ENCODE measurements around the gene ZFP1.
"Not testable (repeated sequence)": the region's sequence is repeated elsewhere in the genome, so short reads cannot be mapped to it uniquely, and the experiment has no call there.

The ZFP1 gene

GRCh38 chr16:75206749-75207451 lies 58.6 kb downstream of the ZFP1 start, which contains the start of gene CTRB2:
Gene CTRB2, minus strand, starts transcription at chr16:75207161. Its CDS starts 20 bp downstream, at chr16:75207141.
- ChIA-PET POLR2A (interaction anchor here (0.6 kb wide), 1 partner anchor 204 kb away, joined by 8 read pairs; no protein-coding TSS in a partner anchor), CTCF (interaction anchor here (1.7 to 2.3 kb wide), 2 partner anchors 27 to 195 kb away, joined by 3 to 20 read pairs; no protein-coding TSS in a partner anchor)
- peak; percentile 65 for DNase-seq (ENCODE audit: extremely low spot score)
- no peak for TF ChIP-seq CTCF (IDR thresholded peaks at IDR 0.05; ENCODE audit: control extremely low read depth, extremely low read depth, low read depth, missing control alignments)

GRCh38 chr16:75207831-75208230 lies 59.5 kb downstream of the ZFP1 start:
- ChIA-PET CTCF (interaction anchor here (0.7 to 2.4 kb wide), 5 partner anchors 8 to 194 kb away, joined by 3 to 20 read pairs (median 9); no protein-coding TSS in a partner anchor), POLR2A (no interaction called here)
- TF ChIP-seq CTCF (IDR thresholded peaks at IDR 0.05; ENCODE audit: control extremely low read depth, extremely low read depth, low read depth, missing control alignments): no peak
- DNase-seq (ENCODE audit: extremely low spot score): peak; percentile 16

GRCh38 chr16:75208242-75208825 lies 60.0 kb downstream of the ZFP1 start:
- CTCF ChIA-PET: interaction anchor here (1.3 to 2.4 kb wide), 4 partner anchors 9 to 194 kb away, joined by 3 to 15 read pairs (median 6); no protein-coding TSS in a partner anchor
- POLR2A ChIA-PET: no interaction called here
- no peak for DNase-seq (ENCODE audit: extremely low spot score)
- no peak for TF ChIP-seq CTCF (IDR thresholded peaks at IDR 0.05; ENCODE audit: control extremely low read depth, extremely low read depth, low read depth, missing control alignments)

- no peak for DNase-seq (ENCODE audit: extremely low spot score)
- no peak for TF ChIP-seq CTCF (IDR thresholded peaks at IDR 0.05; ENCODE audit: control extremely low read depth, extremely low read depth, low read depth, missing control alignments)
- ChIA-PET CTCF (interaction anchor here (1.3 to 2.4 kb wide), 4 partner anchors 9 to 176 kb away, joined by 3 to 15 read pairs (median 6); no protein-coding TSS in a partner anchor), POLR2A (no interaction called here)
Measured at GRCh38 chr16:75208861-75209505, 60.7 kb downstream of the ZFP1 start.

- DNase-seq (ENCODE audit: extremely low spot score); POLR2A ChIA-PET: not testable (repeated sequence)
- CTCF ChIA-PET: interaction anchor here (1.3 to 2.4 kb wide), 4 partner anchors 10 to 176 kb away, joined by 3 to 15 read pairs (median 6); no protein-coding TSS in a partner anchor
Measured at GRCh38 chr16:75209514-75209913, 61.2 kb downstream of the ZFP1 start.

GRCh38 chr16:75209944-75210343 lies 61.6 kb downstream of the ZFP1 start:
- TF ChIP-seq CTCF (IDR thresholded peaks at IDR 0.05; ENCODE audit: control extremely low read depth, extremely low read depth, low read depth, missing control alignments): no peak
- POLR2A ChIA-PET: interaction anchor here (0.6 kb wide), 1 partner anchor 198 kb away, joined by 6 read pairs; no protein-coding TSS in a partner anchor
- CTCF ChIA-PET: interaction anchor here (1.3 to 2.4 kb wide), 3 partner anchors 15 to 175 kb away, joined by 3 to 15 read pairs (median 4); no protein-coding TSS in a partner anchor
- no peak for DNase-seq (ENCODE audit: extremely low spot score)

- DNase-seq (ENCODE audit: extremely low spot score): not testable (repeated sequence)
- ChIA-PET CTCF (interaction anchor here (0.9 kb wide), 1 partner anchor 11 kb away, joined by 3 read pairs; no protein-coding TSS in a partner anchor), POLR2A (interaction anchor here (0.6 kb wide), 1 partner anchor 284 kb away, joined by 4 read pairs; no protein-coding TSS in a partner anchor)
Measured at GRCh38 chr16:75211286-75211685, 63.0 kb downstream of the ZFP1 start.
